GM12878 (cell line): ENCODE measurements around the gene PPP1R3E. TPM values are rescaled to one million over a fixed set of nuclear protein-coding genes. Genes with fewer than 3 reads are reported as not detected.
A peak's percentile ranks its signal among the peaks of the same experiment; 100 is the strongest.

ENCODE experiments used
- BCL3 ChIP-seq: IDR thresholded peaks from 2 replicates; pipeline ENCODE4 v1.6.1; 2011; ENCODE audit warnings: borderline replicate concordance, low read depth, mild to moderate bottlenecking, moderate library complexity, low read length; ENCODE audit not compliant: insufficient read depth, poor library complexity, severe bottlenecking
- BMI1 ChIP-seq: fragments of 450-650 bp; IDR thresholded peaks from 2 replicates; pipeline ENCODE4 v1.6.1; 2016; ENCODE audit warnings: mild to moderate bottlenecking, moderate library complexity, borderline replicate concordance
- CBX5 ChIP-seq: sonication (generic); IDR thresholded peaks from 2 replicates; pipeline ENCODE4 v1.6.1; 2016; ENCODE audit warnings: low read depth, moderate library complexity, mild to moderate bottlenecking, inconsistent platforms
- CEBPZ ChIP-seq: fragments of 150-350 bp; IDR thresholded peaks from 2 replicates; pipeline ENCODE4 v1.6.1; 2016; ENCODE audit warnings: low read depth, low read length
- HDAC2 ChIP-seq: fragments of 200-600 bp; sonication (generic); IDR thresholded peaks from 2 replicates; pipeline ENCODE4 v1.6.1; 2017
- IRF5 ChIP-seq: fragments of 450-650 bp; IDR thresholded peaks from 2 replicates; pipeline ENCODE4 v1.6.1; 2017; ENCODE audit warnings: borderline replicate concordance
- MTA3 ChIP-seq: IDR thresholded peaks from 2 replicates; pipeline ENCODE4 v1.6.1; 2012; ENCODE audit warnings: low read length, inconsistent platforms, borderline replicate concordance
- MYC ChIP-seq: IDR thresholded peaks from 2 replicates; pipeline ENCODE4 v1.6.1; 2011; ENCODE audit warnings: mild to moderate bottlenecking, low read length, moderate library complexity, inconsistent platforms; ENCODE audit not compliant: insufficient read depth, insufficient replicate concordance, insufficient read length, severe bottlenecking
- POLR2AphosphoS5 ChIP-seq: IDR thresholded peaks from 2 replicates; pipeline ENCODE4 v1.6.1; 2011; ENCODE audit warnings: mild to moderate bottlenecking, low read length, inconsistent platforms
- POU2F2 ChIP-seq: IDR thresholded peaks from 3 replicates; pipeline ENCODE4 v1.6.1; 2011; ENCODE audit warnings: low read depth, mild to moderate bottlenecking, low read length, borderline replicate concordance
- SMAD1 ChIP-seq: fragments of 450-650 bp; IDR thresholded peaks from 2 replicates; pipeline ENCODE4 v1.6.1; 2018; ENCODE audit warnings: mild to moderate bottlenecking, low read depth; ENCODE audit not compliant: partially characterized antibody
- SP1 ChIP-seq: IDR thresholded peaks from one replicate; pipeline ENCODE4 v1.6.1; 2011; ENCODE audit warnings: low read depth, low read length
- polyA plus RNA-seq, 11 experiments: library from polyadenylated mRNA; depleted of rRNA in 4 of 11; unstranded in 6 of 11; stranded (reverse) in 5 of 11; fragments of >200 nt; fragmentation: Nextera tagmentation in 4 of 11; fragmentation: Illumina TruSeq in 1 of 11; extraction: Ambion mirVana in 4 of 11; extraction: Trizol in 1 of 11; gene quantifications; 1 replicate in 1 of 11; 2 replicates in 10 of 11; pipeline versions ENCODE4 v1.2.1 to v1.2.3, GENCODE V29; 2011 to 2016; ENCODE audit warnings: inconsistent platforms in 2 of 11, missing spikeins in 2 of 11, low read depth in 1 of 11
- total RNA-seq, 4 experiments: library from RNA; depleted of rRNA in 3 of 4; stranded (reverse); fragments of >200 nt in 3 of 4; fragmentation: Illumina TruSeq in 1 of 4; extraction: Trizol in 1 of 4; gene quantifications; 2 replicates each; pipeline versions ENCODE4 v1.2.1 to v1.2.3, GENCODE V29; 2013 to 2021
- TF ChIP-seq, protein P1 (sequence below): fragments of 450-650 bp; formaldehyde crosslinking; IDR thresholded peaks from 2 replicates; pipeline ENCODE4 v1.4.0; 2020; ENCODE audit warnings: mild to moderate bottlenecking, moderate library complexity
- TF ChIP-seq, protein P2 (sequence below): IDR thresholded peaks from 2 replicates; pipeline ENCODE4 v1.6.1; 2012; ENCODE audit warnings: mild to moderate bottlenecking, low read depth, low read length

Gene PPP1R3E
- total and polyA plus RNA-seq, 10 of the 15 experiments (the other 5 are each of a cell fraction or from before 2014, with no cell fraction given), result 4.6 to 26.4 (median 7.1) TPM

DNA sequence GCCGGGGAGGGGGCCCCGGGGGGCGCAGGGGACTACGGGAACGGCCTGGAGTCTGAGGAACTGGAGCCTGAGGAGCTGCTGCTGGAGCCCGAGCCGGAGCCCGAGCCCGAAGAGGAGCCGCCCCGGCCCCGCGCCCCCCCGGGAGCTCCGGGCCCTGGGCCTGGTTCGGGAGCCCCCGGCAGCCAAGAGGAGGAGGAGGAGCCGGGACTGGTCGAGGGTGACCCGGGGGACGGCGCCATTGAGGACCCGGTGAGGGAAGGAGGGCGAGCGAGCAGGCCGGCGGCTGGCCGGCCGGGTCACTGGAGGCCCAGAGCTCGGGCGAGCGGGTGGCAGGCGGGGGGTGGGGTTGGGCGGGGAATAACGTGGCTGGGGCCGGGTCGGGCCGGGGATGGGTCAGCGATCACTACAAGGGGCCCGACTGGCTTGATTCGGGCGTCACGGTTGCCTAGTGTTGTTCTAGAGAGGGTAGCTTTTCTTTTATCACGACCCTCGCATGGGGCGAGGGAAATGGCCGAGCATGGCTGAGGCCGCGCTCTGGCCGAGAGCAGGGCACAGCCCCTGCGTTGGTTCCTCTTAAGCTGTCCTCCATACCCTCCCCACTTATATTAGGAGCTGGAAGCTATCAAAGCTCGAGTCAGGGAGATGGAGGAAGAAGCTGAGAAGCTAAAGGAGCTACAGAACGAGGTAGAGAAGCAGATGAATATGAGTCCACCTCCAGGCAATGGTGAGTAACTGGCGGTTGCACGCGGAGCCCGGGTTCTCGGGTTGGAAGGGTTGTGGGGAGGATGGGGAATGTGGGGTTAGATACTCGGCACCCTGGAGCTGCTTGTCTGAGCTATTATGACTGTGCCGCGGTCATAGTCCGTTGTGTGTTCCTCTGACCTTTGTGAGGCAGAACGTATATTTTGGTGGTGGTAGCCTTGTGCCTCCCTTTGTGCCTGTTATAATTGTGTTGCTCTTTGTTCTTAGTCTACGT lies 19.2 kb upstream of the PPP1R3E start (continued):
- TF ChIP-seq POU2F2 (no peak), BMI1 (no peak), SP1 (no peak), SMAD1 (no peak), CEBPZ (no peak), POLR2AphosphoS5 (peak; percentile 78; the same call in 1 of the 2 replicates), HDAC2 (no peak), CBX5 (no peak), BCL3 (no peak), IRF5 (no peak), MTA3 (no peak), MYC (no peak)
- TF ChIP-seq, protein P1, sequence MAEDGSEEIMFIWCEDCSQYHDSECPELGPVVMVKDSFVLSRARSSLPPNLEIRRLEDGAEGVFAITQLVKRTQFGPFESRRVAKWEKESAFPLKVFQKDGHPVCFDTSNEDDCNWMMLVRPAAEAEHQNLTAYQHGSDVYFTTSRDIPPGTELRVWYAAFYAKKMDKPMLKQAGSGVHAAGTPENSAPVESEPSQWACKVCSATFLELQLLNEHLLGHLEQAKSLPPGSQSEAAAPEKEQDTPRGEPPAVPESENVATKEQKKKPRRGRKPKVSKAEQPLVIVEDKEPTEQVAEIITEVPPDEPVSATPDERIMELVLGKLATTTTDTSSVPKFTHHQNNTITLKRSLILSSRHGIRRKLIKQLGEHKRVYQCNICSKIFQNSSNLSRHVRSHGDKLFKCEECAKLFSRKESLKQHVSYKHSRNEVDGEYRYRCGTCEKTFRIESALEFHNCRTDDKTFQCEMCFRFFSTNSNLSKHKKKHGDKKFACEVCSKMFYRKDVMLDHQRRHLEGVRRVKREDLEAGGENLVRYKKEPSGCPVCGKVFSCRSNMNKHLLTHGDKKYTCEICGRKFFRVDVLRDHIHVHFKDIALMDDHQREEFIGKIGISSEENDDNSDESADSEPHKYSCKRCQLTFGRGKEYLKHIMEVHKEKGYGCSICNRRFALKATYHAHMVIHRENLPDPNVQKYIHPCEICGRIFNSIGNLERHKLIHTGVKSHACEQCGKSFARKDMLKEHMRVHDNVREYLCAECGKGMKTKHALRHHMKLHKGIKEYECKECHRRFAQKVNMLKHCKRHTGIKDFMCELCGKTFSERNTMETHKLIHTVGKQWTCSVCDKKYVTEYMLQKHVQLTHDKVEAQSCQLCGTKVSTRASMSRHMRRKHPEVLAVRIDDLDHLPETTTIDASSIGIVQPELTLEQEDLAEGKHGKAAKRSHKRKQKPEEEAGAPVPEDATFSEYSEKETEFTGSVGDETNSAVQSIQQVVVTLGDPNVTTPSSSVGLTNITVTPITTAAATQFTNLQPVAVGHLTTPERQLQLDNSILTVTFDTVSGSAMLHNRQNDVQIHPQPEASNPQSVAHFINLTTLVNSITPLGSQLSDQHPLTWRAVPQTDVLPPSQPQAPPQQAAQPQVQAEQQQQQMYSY (CRISPR knock-in tag), result no peak
- TF ChIP-seq, protein P2, sequence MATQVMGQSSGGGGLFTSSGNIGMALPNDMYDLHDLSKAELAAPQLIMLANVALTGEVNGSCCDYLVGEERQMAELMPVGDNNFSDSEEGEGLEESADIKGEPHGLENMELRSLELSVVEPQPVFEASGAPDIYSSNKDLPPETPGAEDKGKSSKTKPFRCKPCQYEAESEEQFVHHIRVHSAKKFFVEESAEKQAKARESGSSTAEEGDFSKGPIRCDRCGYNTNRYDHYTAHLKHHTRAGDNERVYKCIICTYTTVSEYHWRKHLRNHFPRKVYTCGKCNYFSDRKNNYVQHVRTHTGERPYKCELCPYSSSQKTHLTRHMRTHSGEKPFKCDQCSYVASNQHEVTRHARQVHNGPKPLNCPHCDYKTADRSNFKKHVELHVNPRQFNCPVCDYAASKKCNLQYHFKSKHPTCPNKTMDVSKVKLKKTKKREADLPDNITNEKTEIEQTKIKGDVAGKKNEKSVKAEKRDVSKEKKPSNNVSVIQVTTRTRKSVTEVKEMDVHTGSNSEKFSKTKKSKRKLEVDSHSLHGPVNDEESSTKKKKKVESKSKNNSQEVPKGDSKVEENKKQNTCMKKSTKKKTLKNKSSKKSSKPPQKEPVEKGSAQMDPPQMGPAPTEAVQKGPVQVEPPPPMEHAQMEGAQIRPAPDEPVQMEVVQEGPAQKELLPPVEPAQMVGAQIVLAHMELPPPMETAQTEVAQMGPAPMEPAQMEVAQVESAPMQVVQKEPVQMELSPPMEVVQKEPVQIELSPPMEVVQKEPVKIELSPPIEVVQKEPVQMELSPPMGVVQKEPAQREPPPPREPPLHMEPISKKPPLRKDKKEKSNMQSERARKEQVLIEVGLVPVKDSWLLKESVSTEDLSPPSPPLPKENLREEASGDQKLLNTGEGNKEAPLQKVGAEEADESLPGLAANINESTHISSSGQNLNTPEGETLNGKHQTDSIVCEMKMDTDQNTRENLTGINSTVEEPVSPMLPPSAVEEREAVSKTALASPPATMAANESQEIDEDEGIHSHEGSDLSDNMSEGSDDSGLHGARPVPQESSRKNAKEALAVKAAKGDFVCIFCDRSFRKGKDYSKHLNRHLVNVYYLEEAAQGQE, result no peak
